GM12873 (cell line): ENCODE data around the gene MYH9.

Source experiments
- CTCF ChIP-seq: IDR thresholded peaks from 2 replicates; pipeline ENCODE4 v1.5.1; 2012; ENCODE audit warnings: low read depth, mild to moderate bottlenecking, moderate library complexity, low read length, control low read depth; ENCODE audit not compliant: insufficient read depth; ENCODE audit errors: missing control alignments

MYH9 gene

DNA sequence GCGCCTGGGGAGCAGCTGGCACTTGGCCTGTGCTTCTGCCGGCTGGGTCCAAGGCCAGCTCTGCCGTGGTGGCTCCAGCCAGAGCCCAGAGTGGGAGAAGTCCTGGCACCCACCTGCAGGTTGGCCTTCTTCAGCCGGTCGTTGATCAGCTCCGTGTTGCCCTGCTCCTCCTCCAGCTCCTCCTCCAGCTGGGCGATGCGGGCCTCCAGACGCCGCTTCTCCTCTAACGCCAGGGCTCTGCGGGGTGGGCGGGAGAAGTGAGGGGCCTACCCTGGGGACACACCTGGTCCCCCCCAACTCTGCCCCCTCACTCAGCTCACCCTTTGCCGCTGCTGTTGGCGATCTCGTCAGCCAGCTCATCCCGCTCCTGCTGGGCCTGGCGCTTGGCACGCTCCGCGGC, 102.2 kb downstream of the MYH9 start:
- no peak for TF ChIP-seq CTCF

GRCh38 chr22:36285017-36285416, 102.8 kb downstream of the MYH9 start:
- no peak for TF ChIP-seq CTCF

DNA sequence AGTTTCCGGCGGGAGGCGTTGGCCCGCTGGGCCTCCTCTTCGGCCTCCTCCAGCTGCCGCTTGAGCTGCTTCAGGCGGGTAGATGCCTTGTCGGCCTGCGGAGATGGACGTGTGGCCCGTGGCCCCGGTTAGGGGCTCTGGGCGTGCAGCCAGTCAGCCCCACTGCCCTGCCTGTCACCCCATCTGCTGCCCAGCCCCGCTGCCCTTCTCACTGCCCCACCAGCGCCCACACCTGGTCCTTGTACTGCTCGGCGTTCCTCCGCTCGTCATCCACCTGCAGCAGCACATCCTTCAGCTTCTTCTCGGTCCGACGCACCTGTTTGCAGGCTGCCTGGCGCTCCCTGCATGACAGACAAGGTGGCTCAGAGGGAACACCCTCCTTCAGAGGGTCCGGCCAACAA, 103.6 kb downstream of the MYH9 start:
- no peak for TF ChIP-seq CTCF

GRCh38 chr22:36282328-36282831, 105.4 kb downstream of the MYH9 start:
- no peak for TF ChIP-seq CTCF

- TF ChIP-seq CTCF: no peak
These were observed 105.9 kb downstream of the MYH9 start for GRCh38 chr22:36281781-36282327.

GRCh38 chr22:36280379-36280778, 107.4 kb downstream of the MYH9 start:
- TF ChIP-seq CTCF: no peak

- TF ChIP-seq CTCF: no peak
These were observed 108.5 kb downstream of the MYH9 start for GRCh38 chr22:36279219-36279666.
